ENCODE measurements around the gene KCNG2.

Gene KCNG2

DNA sequence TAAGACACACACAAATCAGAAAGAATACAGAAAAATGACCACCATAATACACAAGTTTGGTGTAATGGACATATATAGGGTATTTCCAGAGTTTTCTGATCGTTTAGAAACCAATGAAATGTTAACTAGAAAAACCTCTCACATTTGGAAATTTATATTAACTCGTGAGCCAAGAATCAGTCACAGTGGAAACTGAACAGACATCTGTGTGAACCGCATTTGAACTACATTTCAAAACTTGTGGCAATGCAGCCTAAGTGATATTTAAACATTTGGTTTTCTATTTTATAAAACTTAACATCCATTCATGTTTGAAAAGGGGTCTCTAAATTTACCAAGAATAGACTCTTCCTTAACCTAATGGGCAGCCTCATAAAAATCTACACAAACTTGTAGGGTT lies 29.0 kb upstream of the KCNG2 start:
- H3K4me1 ChIP-seq (ENCODE audit: control insufficient read depth, insufficient read depth, low read length) = no peaks in the 10 kb centered on the region
- whole genome bisulfite sequencing, 2 experiments = 69 to 85% methylated on average over 3 of the region's 3 CpGs
- H3K4me3 ChIP-seq (ENCODE audit: insufficient read depth, low read depth, low read length) = no peak overlapping the region
- no peaks in the 10 kb centered on the region for H3K27me3 ChIP-seq (ENCODE audit: control insufficient read depth, insufficient read depth, low read length, poor library complexity, severe bottlenecking)
- H3K36me3 ChIP-seq (ENCODE audit: control insufficient read depth, insufficient read depth, low read length) = no peaks in the 10 kb centered on the region
- H3K9me3 ChIP-seq (ENCODE audit: control insufficient read depth, low read length) = no peaks in the 10 kb centered on the region
- H3K27ac ChIP-seq (ENCODE audit: insufficient read depth, low read depth, low read length, poor library complexity, severe bottlenecking) = no peak overlapping the region

DNA sequence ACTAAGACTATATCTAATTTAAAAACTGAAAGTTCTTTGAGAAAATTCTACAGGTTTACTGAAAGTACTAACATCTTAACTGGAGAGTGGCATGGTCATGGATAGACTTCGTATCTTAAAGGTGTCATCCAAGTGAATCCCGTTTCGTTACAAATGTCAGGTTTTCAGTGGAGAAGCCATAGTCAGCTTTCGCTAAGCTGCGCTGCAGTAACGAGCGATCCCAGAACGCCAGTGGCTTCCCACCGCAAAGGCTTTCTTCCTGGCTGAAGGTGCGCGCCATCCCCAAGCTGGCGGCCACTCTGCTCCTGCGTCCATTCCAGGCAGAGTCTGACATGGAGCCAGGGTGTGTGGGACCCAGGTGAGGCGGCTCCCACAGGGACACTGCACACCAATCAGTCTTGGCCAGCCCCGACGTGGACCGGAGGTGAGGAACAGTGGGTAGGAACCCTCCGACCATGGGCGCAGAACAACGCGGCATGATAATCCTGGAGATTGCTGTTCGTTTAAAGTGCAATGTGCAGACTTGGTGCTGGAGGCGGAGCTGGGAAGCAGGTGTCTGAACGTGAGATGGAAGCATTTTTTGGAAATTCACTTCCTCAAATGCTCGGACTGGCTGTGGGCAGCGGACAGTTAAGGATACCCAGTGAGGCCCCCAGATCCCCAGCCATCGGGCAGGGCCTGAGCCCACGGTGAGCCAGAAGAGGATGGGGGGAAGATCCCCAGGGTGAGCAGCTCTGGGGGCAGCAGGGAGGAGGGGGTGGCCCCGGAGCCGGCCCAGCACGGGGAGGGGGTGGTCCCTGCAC lies 27.8 kb upstream of the KCNG2 start:
- Histone ChIP-seq H3K9me3 (ENCODE audit: control insufficient read depth, low read length) (no peaks in the 10 kb centered on the region), H3K36me3 (ENCODE audit: control insufficient read depth, insufficient read depth, low read length) (no peaks in the 10 kb centered on the region), H3K27ac (ENCODE audit: insufficient read depth, low read depth, low read length, poor library complexity, severe bottlenecking) (no peak overlapping the region), H3K27me3 (ENCODE audit: control insufficient read depth, insufficient read depth, low read length, poor library complexity, severe bottlenecking) (no peaks in the 10 kb centered on the region), H3K4me3 (ENCODE audit: insufficient read depth, low read depth, low read length) (no peak overlapping the region), H3K4me1 (ENCODE audit: control insufficient read depth, insufficient read depth, low read length) (no peaks in the 10 kb centered on the region)
- 89 to 90% methylated on average over 31 of the region's 31 CpGs for WGBS, 2 experiments

DNA sequence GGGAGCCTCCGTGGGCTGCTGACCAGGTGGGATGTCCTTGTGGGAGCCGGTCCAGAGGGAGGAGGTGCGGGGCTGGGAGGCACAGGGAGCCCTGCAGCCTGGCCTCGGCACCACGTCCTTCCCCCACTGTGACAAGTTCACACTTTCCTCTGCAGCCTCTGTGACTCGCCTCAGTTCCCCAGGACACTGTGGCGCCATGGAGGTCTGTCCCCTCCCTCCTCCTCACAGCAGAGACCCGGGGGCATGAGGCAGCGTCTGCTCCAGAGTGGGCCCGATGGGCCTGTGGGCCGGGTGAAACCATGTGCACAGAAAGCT lies 27.3 kb upstream of the KCNG2 start:
- no peak overlapping the region for H3K4me3 ChIP-seq (ENCODE audit: insufficient read depth, low read depth, low read length)
- H3K4me1 ChIP-seq (ENCODE audit: control insufficient read depth, insufficient read depth, low read length) = no peaks in the 10 kb centered on the region
- no peak overlapping the region for H3K27ac ChIP-seq (ENCODE audit: insufficient read depth, low read depth, low read length, poor library complexity, severe bottlenecking)
- H3K27me3 ChIP-seq (ENCODE audit: control insufficient read depth, insufficient read depth, low read length, poor library complexity, severe bottlenecking) = no peaks in the 10 kb centered on the region
- WGBS, 2 experiments = 72 to 77% methylated on average over 11 of the region's 11 CpGs
- H3K36me3 ChIP-seq (ENCODE audit: control insufficient read depth, insufficient read depth, low read length) = no peaks in the 10 kb centered on the region
- H3K9me3 ChIP-seq (ENCODE audit: control insufficient read depth, low read length) = no peaks in the 10 kb centered on the region

DNA sequence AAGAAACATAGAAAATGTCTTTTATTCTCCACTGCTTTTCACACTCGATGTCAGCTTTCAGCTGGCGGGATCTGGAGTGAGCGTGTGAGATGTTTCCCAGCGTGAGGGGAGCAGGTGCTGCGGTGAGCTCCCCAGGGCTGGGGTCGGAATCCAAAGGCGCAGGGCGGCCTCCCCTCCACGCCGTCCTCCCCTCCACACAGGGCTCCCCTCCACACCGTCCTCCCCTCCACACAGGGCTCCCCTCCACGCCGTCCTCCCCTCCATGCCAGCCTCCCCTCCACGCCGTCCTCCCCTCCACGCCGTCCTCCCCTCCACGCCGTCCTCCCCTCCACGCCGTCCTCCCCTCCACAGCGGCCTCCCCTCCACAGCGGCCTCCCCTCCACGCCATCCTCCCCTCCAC lies 26.9 kb upstream of the KCNG2 start:
- WGBS, 2 experiments = 80% methylated on average over 16 to 24 of the region's 24 CpGs
- H3K27ac ChIP-seq (ENCODE audit: insufficient read depth, low read depth, low read length, poor library complexity, severe bottlenecking) = no peak overlapping the region
- H3K27me3 ChIP-seq (ENCODE audit: control insufficient read depth, insufficient read depth, low read length, poor library complexity, severe bottlenecking) = peaks cover 3% of the 10 kb centered on the region
- no peak overlapping the region for H3K4me3 ChIP-seq (ENCODE audit: insufficient read depth, low read depth, low read length)
- H3K4me1 ChIP-seq (ENCODE audit: control insufficient read depth, insufficient read depth, low read length) = no peaks in the 10 kb centered on the region
- no peaks in the 10 kb centered on the region for H3K9me3 ChIP-seq (ENCODE audit: control insufficient read depth, low read length)
- H3K36me3 ChIP-seq (ENCODE audit: control insufficient read depth, insufficient read depth, low read length) = no peaks in the 10 kb centered on the region

DNA sequence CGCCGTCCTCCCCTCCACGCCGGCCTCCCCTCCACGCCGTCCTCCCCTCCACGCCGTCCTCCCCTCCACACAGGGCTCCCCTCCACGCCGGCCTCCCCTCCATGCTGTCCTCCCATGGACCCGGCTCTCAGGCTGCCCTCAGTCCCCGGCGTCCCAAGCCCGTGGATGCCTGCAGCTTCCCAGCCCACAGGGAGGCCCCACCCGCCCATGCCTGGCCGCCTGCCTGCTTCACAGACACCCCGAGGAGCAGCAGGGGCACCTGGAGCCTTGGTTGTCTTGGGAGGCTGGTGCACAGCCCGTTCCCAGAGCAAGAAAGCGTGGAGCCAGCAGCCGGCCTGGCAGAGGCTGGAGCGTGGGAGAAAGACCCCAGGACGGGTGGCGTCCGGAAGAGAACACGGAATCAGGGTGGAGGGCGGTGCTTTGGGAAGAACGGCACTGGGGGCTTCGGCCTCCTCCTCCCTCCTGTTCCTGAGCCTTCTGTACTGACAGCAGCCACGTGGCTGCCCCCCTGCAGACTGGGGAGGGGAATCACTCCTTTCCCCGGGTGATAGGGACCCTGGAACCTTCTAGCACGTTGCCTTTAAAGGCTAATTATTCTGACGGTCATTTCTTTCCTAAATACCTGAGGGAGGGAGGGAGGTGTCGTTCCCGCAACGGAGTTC lies 26.2 kb upstream of the KCNG2 start:
- Histone ChIP-seq H3K4me1 (ENCODE audit: control insufficient read depth, insufficient read depth, low read length) (no peaks in the 10 kb centered on the region), H3K27me3 (ENCODE audit: control insufficient read depth, insufficient read depth, low read length, poor library complexity, severe bottlenecking) (peaks cover 4% of the 10 kb centered on the region), H3K36me3 (ENCODE audit: control insufficient read depth, insufficient read depth, low read length) (no peaks in the 10 kb centered on the region), H3K9me3 (ENCODE audit: control insufficient read depth, low read length) (no peaks in the 10 kb centered on the region), H3K4me3 (ENCODE audit: insufficient read depth, low read depth, low read length) (no peak overlapping the region), H3K27ac (ENCODE audit: insufficient read depth, low read depth, low read length, poor library complexity, severe bottlenecking) (no peak overlapping the region)
- WGBS, 2 experiments = 82% methylated on average over 35 of the region's 35 CpGs

DNA sequence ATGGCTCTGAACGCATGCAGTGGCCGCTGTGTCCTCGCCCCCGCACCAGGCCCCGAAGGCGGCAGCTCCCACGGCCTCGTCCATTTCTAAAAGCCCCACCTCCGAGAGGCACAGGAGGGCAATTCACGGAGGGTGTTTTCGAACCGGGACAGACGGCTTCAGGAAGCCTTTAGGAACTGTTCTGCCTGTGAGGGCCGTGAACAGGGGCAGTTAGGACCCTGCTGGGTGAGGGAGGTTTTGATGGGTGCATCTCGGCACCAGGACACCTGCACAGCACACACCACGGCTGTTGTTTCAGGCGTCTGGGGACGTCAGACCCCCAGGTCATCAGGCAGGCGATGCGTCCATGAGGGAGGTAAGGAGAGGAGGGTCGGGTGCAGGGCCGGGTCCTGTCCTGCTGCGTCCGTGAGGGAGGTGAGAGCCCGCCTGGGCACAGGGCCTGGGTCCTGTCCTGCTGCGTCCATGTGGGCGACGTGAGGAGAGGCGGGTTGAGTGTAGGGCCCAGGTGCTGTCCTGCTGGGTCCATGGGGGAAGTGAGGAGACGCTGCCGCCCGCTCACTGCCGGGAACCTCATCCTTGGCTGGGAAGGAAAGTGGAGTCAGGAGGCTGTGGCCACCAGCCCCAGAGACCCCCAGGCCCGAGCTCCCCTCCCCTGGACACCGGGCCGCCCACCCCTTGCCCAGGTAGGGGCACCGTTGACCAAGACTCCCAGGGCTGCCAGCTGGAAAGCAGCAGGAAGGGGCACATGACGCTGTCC lies 25.5 kb upstream of the KCNG2 start:
- no peak overlapping the region for H3K4me3 ChIP-seq (ENCODE audit: insufficient read depth, low read depth, low read length)
- peaks cover 4% of the 10 kb centered on the region for H3K27me3 ChIP-seq (ENCODE audit: control insufficient read depth, insufficient read depth, low read length, poor library complexity, severe bottlenecking)
- H3K27ac ChIP-seq (ENCODE audit: insufficient read depth, low read depth, low read length, poor library complexity, severe bottlenecking) = no peak overlapping the region
- no peaks in the 10 kb centered on the region for H3K36me3 ChIP-seq (ENCODE audit: control insufficient read depth, insufficient read depth, low read length)
- H3K9me3 ChIP-seq (ENCODE audit: control insufficient read depth, low read length) = no peaks in the 10 kb centered on the region
- H3K4me1 ChIP-seq (ENCODE audit: control insufficient read depth, insufficient read depth, low read length) = no peaks in the 10 kb centered on the region
- WGBS, 2 experiments = 91% methylated on average over 38 of the region's 38 CpGs

DNA sequence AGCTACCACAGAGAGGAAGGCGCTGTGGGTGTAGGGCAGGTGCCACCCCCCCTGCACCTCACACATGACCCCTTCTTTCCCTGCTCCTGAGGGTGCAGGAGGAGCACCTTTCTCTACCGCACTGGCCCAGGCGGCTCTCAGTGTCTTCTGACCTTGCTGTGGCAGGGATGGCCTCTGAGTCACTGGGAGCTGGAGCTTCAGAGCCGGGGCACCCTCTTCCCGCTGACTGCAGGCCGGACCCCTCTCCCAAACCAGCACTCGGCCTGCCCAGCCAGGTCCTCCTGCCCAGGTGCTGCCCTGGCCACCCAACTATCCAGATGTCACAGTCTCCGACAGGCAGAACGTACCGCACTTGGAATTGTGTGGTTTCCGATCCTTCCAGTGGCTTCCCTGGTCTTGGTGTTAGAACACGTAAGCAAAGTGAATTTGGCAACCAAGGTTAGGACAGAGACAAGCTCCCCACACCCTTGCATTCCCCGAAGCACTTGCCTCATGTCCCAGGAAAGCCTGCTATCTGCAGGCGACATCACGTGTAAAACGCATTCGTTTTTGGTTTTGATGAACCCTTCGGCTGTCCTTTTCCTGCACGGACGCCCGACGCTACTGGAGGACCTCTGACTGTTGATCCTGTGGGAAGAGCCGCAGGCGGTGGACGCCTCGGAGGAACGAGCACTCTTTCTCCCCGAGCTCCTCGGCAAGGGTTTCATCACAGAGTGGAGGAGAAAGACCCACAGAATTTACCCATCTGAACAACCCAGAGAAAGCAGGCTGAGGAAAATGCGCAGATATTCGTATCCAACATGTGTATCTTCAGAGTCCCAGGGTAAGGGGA lies 24.7 kb upstream of the KCNG2 start:
- Histone ChIP-seq H3K4me3 (ENCODE audit: insufficient read depth, low read depth, low read length) (no peak overlapping the region), H3K36me3 (ENCODE audit: control insufficient read depth, insufficient read depth, low read length) (no peaks in the 10 kb centered on the region), H3K9me3 (ENCODE audit: control insufficient read depth, low read length) (no peaks in the 10 kb centered on the region), H3K27ac (ENCODE audit: insufficient read depth, low read depth, low read length, poor library complexity, severe bottlenecking) (no peak overlapping the region), H3K4me1 (ENCODE audit: control insufficient read depth, insufficient read depth, low read length) (no peaks in the 10 kb centered on the region), H3K27me3 (ENCODE audit: control insufficient read depth, insufficient read depth, low read length, poor library complexity, severe bottlenecking) (peaks cover 4% of the 10 kb centered on the region)
- 94 to 95% methylated on average over 31 of the region's 31 CpGs for WGBS, 2 experiments

DNA sequence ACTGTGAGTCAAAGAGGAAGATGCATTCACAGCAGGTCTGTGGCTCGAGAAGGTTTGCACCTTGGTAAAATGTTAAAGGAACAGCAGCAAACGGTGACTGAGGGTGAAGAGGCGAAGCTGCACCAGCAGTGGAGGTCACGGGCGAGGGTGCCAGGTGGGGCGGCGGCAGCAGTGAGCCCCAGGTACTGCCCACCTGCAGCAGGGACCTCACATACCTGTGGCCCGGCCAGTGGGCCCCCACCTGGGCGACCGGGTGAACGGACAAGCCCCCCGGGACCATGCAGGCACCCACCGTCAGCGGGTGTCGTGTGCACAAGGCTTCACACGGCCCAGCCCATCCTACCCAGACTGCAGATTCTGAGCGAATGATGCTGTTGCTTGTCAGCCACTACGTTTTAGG lies 23.6 kb upstream of the KCNG2 start:
- 88 to 90% methylated on average over 18 of the region's 18 CpGs for WGBS, 2 experiments
- H3K27me3 ChIP-seq (ENCODE audit: control insufficient read depth, insufficient read depth, low read length, poor library complexity, severe bottlenecking) = peaks cover 4% of the 10 kb centered on the region
- H3K36me3 ChIP-seq (ENCODE audit: control insufficient read depth, insufficient read depth, low read length) = no peaks in the 10 kb centered on the region
- H3K9me3 ChIP-seq (ENCODE audit: control insufficient read depth, low read length) = no peaks in the 10 kb centered on the region
- H3K27ac ChIP-seq (ENCODE audit: insufficient read depth, low read depth, low read length, poor library complexity, severe bottlenecking) = no peak overlapping the region
- H3K4me3 ChIP-seq (ENCODE audit: insufficient read depth, low read depth, low read length) = no peak overlapping the region
- no peaks in the 10 kb centered on the region for H3K4me1 ChIP-seq (ENCODE audit: control insufficient read depth, insufficient read depth, low read length)

DNA sequence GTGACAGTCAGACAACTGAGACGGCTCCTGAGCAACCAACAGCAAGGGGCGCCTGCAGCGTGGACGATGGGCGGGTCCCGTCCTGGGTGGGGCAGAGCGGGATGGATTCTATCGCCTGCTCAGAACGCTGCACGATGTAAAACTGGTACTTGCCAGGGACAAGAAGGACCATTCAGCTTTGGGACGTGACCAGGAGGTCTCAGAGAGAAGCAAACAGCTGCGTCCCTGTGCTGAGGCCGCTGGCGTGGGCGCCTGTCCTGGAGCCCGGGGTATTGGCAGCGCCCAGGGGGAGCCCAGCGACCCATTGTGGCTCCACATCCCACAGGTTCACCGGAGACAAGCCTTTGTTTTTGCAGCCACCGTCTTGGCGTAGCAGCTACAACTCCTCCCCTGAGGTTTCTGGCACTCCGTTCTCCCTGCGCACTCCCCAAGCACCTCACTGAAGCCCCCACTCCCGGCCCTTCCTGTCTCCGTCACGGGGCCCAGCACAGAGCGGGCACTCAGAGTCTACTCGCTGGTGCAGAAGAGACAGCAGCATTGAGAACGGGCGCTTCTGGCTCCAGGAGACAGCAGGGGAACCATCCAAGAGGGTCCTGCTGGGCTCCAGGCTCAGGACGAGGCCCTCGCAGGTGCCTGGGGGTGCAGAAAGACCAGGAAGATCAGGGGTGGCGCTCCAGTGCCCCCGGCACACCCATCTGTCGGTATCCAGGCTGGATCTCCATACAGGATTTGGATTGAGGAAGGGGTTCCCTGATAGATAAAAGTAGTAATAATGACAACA lies 22.1 kb upstream of the KCNG2 start:
- Histone ChIP-seq H3K27ac (ENCODE audit: insufficient read depth, low read depth, low read length, poor library complexity, severe bottlenecking) (no peak overlapping the region), H3K27me3 (ENCODE audit: control insufficient read depth, insufficient read depth, low read length, poor library complexity, severe bottlenecking) (peaks cover 4% of the 10 kb centered on the region), H3K4me1 (ENCODE audit: control insufficient read depth, insufficient read depth, low read length) (no peaks in the 10 kb centered on the region), H3K36me3 (ENCODE audit: control insufficient read depth, insufficient read depth, low read length) (no peaks in the 10 kb centered on the region), H3K4me3 (ENCODE audit: insufficient read depth, low read depth, low read length) (no peak overlapping the region), H3K9me3 (ENCODE audit: control insufficient read depth, low read length) (no peaks in the 10 kb centered on the region)
- WGBS, 2 experiments = 89 to 90% methylated on average over 35 of the region's 35 CpGs

Data from ectodermal cell (in vitro differentiated cells).